Measurements from ENCODE around the gene MEIS2. TPM values are rescaled to one million over a fixed set of nuclear protein-coding genes. Genes with fewer than 3 reads are reported as not detected.
A peak's percentile ranks its signal among the peaks of the same experiment; 100 is the strongest.

Gene MEIS2
- total and polyA plus RNA-seq, 12 donors: 36.2 to 139 (median 74.8) TPM

- Histone ChIP-seq H3K27me3 (no peaks in the 10 kb centered on the region), H3K4me1 (replicated peaks in 1 of 2) (peaks cover 4 to 22% of the 10 kb centered on the region in 2 donors), H3K27ac (peak overlapping the region; percentile 85 to 98 (median 98)), H3K9me3 (replicated peaks in 1 of 3) (no peaks in the 10 kb centered on the region), H3K4me3 (peak overlapping the region in 1 of 4 donors; percentile 73), H3K36me3 (replicated peaks in 1 of 2) (no peaks in the 10 kb centered on the region)
- WGBS, 4 donors: 47 to 59% (median 51%) methylated on average over 10 of the region's 10 CpGs
- no peak for DNase-seq
- TF ChIP-seq CTCF (IDR thresholded peaks at IDR 0.05): no peak
- no peak for TF ChIP-seq POLR2A (IDR thresholded peaks at IDR 0.05)
- intact Hi-C loops (cut with DNase I): loop anchor here in 1 of 2 donors (10.0 kb wide), 1 partner anchor 223 kb away; no protein-coding TSS in a partner anchor
Observed at GRCh38 chr15:37107744-37108380, 7.5 kb upstream of the MEIS2 start.

GRCh38 chr15:37107071-37107743 is 6.9 kb upstream of the MEIS2 start:
- Histone ChIP-seq H3K4me1 (replicated peaks in 1 of 2) (peaks cover 4 to 17% of the 10 kb centered on the region in 2 donors), H3K27ac (peak overlapping the region; percentile 85 to 98 (median 98)), H3K4me3 (peak overlapping the region in 1 of 4 donors; percentile 73), H3K36me3 (replicated peaks in 1 of 2) (no peaks in the 10 kb centered on the region), H3K9me3 (replicated peaks in 1 of 3) (no peaks in the 10 kb centered on the region), H3K27me3 (no peaks in the 10 kb centered on the region)
- intact Hi-C loops (cut with DNase I): loop anchor here in 1 of 2 donors (10.0 kb wide), 1 partner anchor 222 kb away; no protein-coding TSS in a partner anchor
- WGBS, 4 donors: 23 to 36% (median 35%) methylated on average over 18 to 25 of the region's 25 CpGs
- peak in 5 of 7 donors; percentile 36 to 57 (median 40) for DNase-seq
- TF ChIP-seq POLR2A (IDR thresholded peaks at IDR 0.05) (peak in 1 of 2 donors; percentile 57), CTCF (IDR thresholded peaks at IDR 0.05) (no peak)

GRCh38 chr15:37106490-37107001 is 6.2 kb upstream of the MEIS2 start:
- Histone ChIP-seq H3K27me3 (no peaks in the 10 kb centered on the region), H3K36me3 (replicated peaks in 1 of 2) (no peaks in the 10 kb centered on the region), H3K9me3 (replicated peaks in 1 of 3) (no peaks in the 10 kb centered on the region), H3K4me1 (replicated peaks in 1 of 2) (peaks cover 3 to 11% of the 10 kb centered on the region in 2 donors), H3K27ac (peak overlapping the region; percentile 58 to 98 (median 98)), H3K4me3 (peak overlapping the region in 1 of 4 donors; percentile 73)
- intact Hi-C loops (cut with DNase I): loop anchor here in 1 of 2 donors (10.0 kb wide), 1 partner anchor 222 kb away; no protein-coding TSS in a partner anchor
- WGBS, 4 donors: 13 to 22% (median 18%) methylated on average over 23 of the region's 23 CpGs
- TF ChIP-seq POLR2A (IDR thresholded peaks at IDR 0.05): no peak
- peak in 2 of 6 experiments; percentile 8 to 26 for TF ChIP-seq CTCF (IDR thresholded peaks at IDR 0.05)
- DNase-seq: peak in 5 of 7 donors; percentile 43 to 71 (median 64)

- intact Hi-C loops (cut with DNase I): loop anchor here in 1 of 2 donors (10.0 kb wide), 1 partner anchor 221 kb away; no protein-coding TSS in a partner anchor
Observed at GRCh38 chr15:37105889-37106288, 5.5 kb upstream of the MEIS2 start.

More at GRCh38 chr15:37105889-37106288, 5.5 kb upstream of the MEIS2 start:
- Histone ChIP-seq H3K27ac (peak overlapping the region; percentile 17 to 98 (median 98)), H3K4me1 (replicated peaks in 1 of 2) (peaks cover 0 to 8% of the 10 kb centered on the region in 2 donors), H3K36me3 (replicated peaks in 1 of 2) (no peaks in the 10 kb centered on the region), H3K4me3 (peak overlapping the region in 1 of 4 donors; percentile 73), H3K27me3 (no peaks in the 10 kb centered on the region), H3K9me3 (replicated peaks in 1 of 3) (no peaks in the 10 kb centered on the region)
- WGBS, 4 donors: 25 to 35% (median 33%) methylated on average over 5 of the region's 5 CpGs
- no peak for DNase-seq
- no peak for TF ChIP-seq CTCF (IDR thresholded peaks at IDR 0.05)
- no peak for TF ChIP-seq POLR2A (IDR thresholded peaks at IDR 0.05)

Measured in adrenal gland (tissue), 12 donors.